Endodermal cell (in vitro differentiated cells): ENCODE measurements around the gene CNTNAP1. TPM values are rescaled to one million over a fixed set of nuclear protein-coding genes. Genes with fewer than 3 reads are reported as not detected.

Experiments
- DNase-seq: peaks from one replicate; pipeline ENCODE4 v3.0.0-alpha.2; 2017
- H3K27ac ChIP-seq: 2 replicates; pipeline ENCODE4 v1.5.1; 2013; ENCODE audit warnings: mild to moderate bottlenecking, low read depth, low read length, moderate library complexity
- H3K27me3 ChIP-seq: 2 replicates; pipeline ENCODE4 v1.6.1; 2013; ENCODE audit warnings: mild to moderate bottlenecking, low read length, moderate library complexity; ENCODE audit not compliant: insufficient read depth, control insufficient read depth, poor library complexity, severe bottlenecking
- H3K36me3 ChIP-seq: 2 replicates; pipeline ENCODE4 v1.7.0; 2013; ENCODE audit warnings: mild to moderate bottlenecking, low read length, moderate library complexity; ENCODE audit not compliant: control insufficient read depth, insufficient read depth
- H3K4me1 ChIP-seq: one replicate; pipeline ENCODE4 v1.7.0; 2013; ENCODE audit warnings: low read length; ENCODE audit not compliant: control insufficient read depth, insufficient read depth
- H3K4me3 ChIP-seq: 2 replicates; pipeline ENCODE4 v1.5.1; 2013; ENCODE audit warnings: mild to moderate bottlenecking, low read length, moderate library complexity
- H3K9ac ChIP-seq: 2 replicates; pipeline ENCODE4 v1.6.1; 2013; ENCODE audit warnings: mild to moderate bottlenecking, low read length, moderate library complexity; ENCODE audit not compliant: poor library complexity, severe bottlenecking; ENCODE audit errors: extremely low read depth
- H3K9me3 ChIP-seq: 2 replicates; pipeline ENCODE4 v1.6.1; 2013; ENCODE audit warnings: mild to moderate bottlenecking, low read length, moderate library complexity; ENCODE audit not compliant: control insufficient read depth
- H3K27ac Mint-ChIP-seq: 2 replicates; pipeline ENCODE4 v1.8.0; 2020; ENCODE audit warnings: mixed read lengths
- H3K27me3 Mint-ChIP-seq: 2 replicates; pipeline ENCODE4 v1.8.0; 2021; ENCODE audit warnings: mild to moderate bottlenecking, mixed read lengths; ENCODE audit not compliant: insufficient read depth
- H3K36me3 Mint-ChIP-seq: 2 replicates; pipeline ENCODE4 v1.8.0; 2020; ENCODE audit warnings: low read depth, mixed read lengths
- H3K4me1 Mint-ChIP-seq: 2 replicates; pipeline ENCODE4 v1.8.0; 2020; ENCODE audit warnings: mixed read lengths
- H3K4me3 Mint-ChIP-seq: 2 replicates; pipeline ENCODE4 v1.8.0; 2020; ENCODE audit warnings: mild to moderate bottlenecking, moderate library complexity, mixed read lengths
- H3K9me3 Mint-ChIP-seq: 2 replicates; pipeline ENCODE4 v1.8.0; 2020; ENCODE audit warnings: mild to moderate bottlenecking, mixed read lengths
- CTCF ChIP-seq: fragments of 200-600 bp; sonication (generic); conservative IDR thresholded peaks from 2 replicates; pipeline ENCODE4 v1.5.0; 2021; ENCODE audit warnings: antibody characterized with exemption, mild to moderate bottlenecking
- WGBS, 2 experiments: methylation state at CpG; one replicate each; pipeline versions ENCODE4 v1.1.5 to v1.1.7; 2013; ENCODE audit warnings: missing lambda C conversion rate in 2 of 2, mixed read lengths in 1 of 2; ENCODE audit not compliant: insufficient coverage in 1 of 2, insufficient read length in 1 of 2; 5-methylcytosine and 5-hydroxymethylcytosine counted together
- total RNA-seq, 2 donors: library from RNA; stranded (reverse); fragmentation: NEBNext Ultra II Directional in 1 of 2; extraction: Animal tissue kit (Norgen Biotek cat#: 25700) in 1 of 2; gene quantifications; 2 replicates in 1 of 2; 3 replicates in 1 of 2; pipeline ENCODE4 v1.2.1, GENCODE V29; 2021

Gene CNTNAP1
- total RNA-seq, 2 donors from 2014 or later, result 9.9 to 18.9 TPM

GRCh38 chr17:42670789-42671657, 11.3 kb upstream of the CNTNAP1 start:
- Mint-ChIP-seq H3K9me3 (no peaks in the 10 kb centered on the region), H3K4me3 (peak overlapping the region; percentile 58), H3K27me3 (peaks cover 61% of the 10 kb centered on the region), H3K36me3 (peaks cover 30% of the 10 kb centered on the region), H3K4me1 (peaks cover 24% of the 10 kb centered on the region), H3K27ac (no peak overlapping the region)
- Histone ChIP-seq H3K9ac (no peak overlapping the region), H3K9me3 (no peaks in the 10 kb centered on the region), H3K27me3 (peaks cover 54% of the 10 kb centered on the region), H3K4me1 (peaks cover 6% of the 10 kb centered on the region), H3K4me3 (no peak overlapping the region), H3K27ac (no peak overlapping the region), H3K36me3 (peaks cover 16% of the 10 kb centered on the region)
- no peak for TF ChIP-seq CTCF
- DNase-seq, result peak; percentile 81
- 70 to 84% methylated on average over 44 to 50 of the region's 50 CpGs for WGBS, 2 experiments

- peak; percentile 81 for DNase-seq
- no peaks in the 10 kb centered on the region for H3K9me3 Mint-ChIP-seq
Observed at GRCh38 chr17:42672038-42672437, 10.3 kb upstream of the CNTNAP1 start.

GRCh38 chr17:42673266-42673884, 9.0 kb upstream of the CNTNAP1 start:
- Histone ChIP-seq H3K36me3 (no peaks in the 10 kb centered on the region), H3K4me1 (peaks cover 6% of the 10 kb centered on the region), H3K9ac (no peak overlapping the region), H3K4me3 (no peak overlapping the region), H3K27ac (no peak overlapping the region), H3K27me3 (peaks cover 56% of the 10 kb centered on the region), H3K9me3 (no peaks in the 10 kb centered on the region)
- 75 to 80% methylated on average over 16 to 30 of the region's 30 CpGs for WGBS, 2 experiments
- H3K27me3 Mint-ChIP-seq, result peaks cover 67% of the 10 kb centered on the region
- no peaks in the 10 kb centered on the region for H3K9me3 Mint-ChIP-seq
- TF ChIP-seq CTCF, result no peak
- H3K4me1 Mint-ChIP-seq, result peaks cover 25% of the 10 kb centered on the region
- H3K27ac Mint-ChIP-seq, result no peak overlapping the region
- DNase-seq, result no peak
- peaks cover 9% of the 10 kb centered on the region for H3K36me3 Mint-ChIP-seq
- no peak overlapping the region for H3K4me3 Mint-ChIP-seq

More at GRCh38 chr17:42672038-42672437, 10.3 kb upstream of the CNTNAP1 start:
- H3K4me1 Mint-ChIP-seq, result peaks cover 24% of the 10 kb centered on the region
- peaks cover 67% of the 10 kb centered on the region for H3K27me3 Mint-ChIP-seq
- peak overlapping the region; percentile 58 for H3K4me3 Mint-ChIP-seq
- peaks cover 6% of the 10 kb centered on the region for H3K4me1 ChIP-seq
- WGBS, 2 experiments, result 73 to 91% methylated on average over 19 to 28 of the region's 28 CpGs
- H3K9ac ChIP-seq, result no peak overlapping the region
- no peak overlapping the region for H3K27ac ChIP-seq
- H3K36me3 ChIP-seq, result peaks cover 7% of the 10 kb centered on the region
- no peak overlapping the region for H3K27ac Mint-ChIP-seq
- TF ChIP-seq CTCF, result no peak
- peaks cover 21% of the 10 kb centered on the region for H3K36me3 Mint-ChIP-seq
- H3K9me3 ChIP-seq, result no peaks in the 10 kb centered on the region
- H3K4me3 ChIP-seq, result no peak overlapping the region
- H3K27me3 ChIP-seq, result peaks cover 56% of the 10 kb centered on the region
